Measurements from ENCODE around the gene LDLRAD1. TPM values are rescaled to one million over a fixed set of nuclear protein-coding genes. Genes with fewer than 3 reads are reported as not detected.
A peak's percentile ranks its signal among the peaks of the same experiment; 100 is the strongest.
"Not testable (repeated sequence)": the region's sequence is repeated elsewhere in the genome, so short reads cannot be mapped to it uniquely, and the experiment has no call there.

LDLRAD1 gene
- total RNA-seq, 1 experiment from 2014 or later, result not detected

DNA sequence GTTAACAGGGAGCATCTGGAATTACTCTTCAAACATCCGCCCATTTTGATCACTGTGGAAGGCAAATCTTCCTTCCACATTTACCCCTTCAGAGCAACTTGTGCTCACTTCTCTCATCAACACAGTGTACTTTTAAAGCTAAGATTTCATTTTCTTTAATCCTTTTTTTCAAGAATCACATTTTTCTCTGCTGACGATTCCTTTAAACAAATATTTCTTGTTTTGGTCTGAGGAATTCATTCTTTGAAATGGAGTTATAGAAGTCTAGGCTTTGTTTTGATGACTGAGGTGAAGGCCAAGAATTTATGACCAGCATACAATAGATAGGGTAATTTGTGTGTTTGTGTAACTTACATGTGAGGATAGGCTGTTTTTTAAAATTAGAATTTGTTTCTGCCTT, 46.3 kb downstream of the LDLRAD1 start:
- in situ Hi-C loops (cut with HindIII; ENCODE audit: low pct_unique_long_range_greater_than_20kb, low sequenced_read_pairs), result no loop called here
- DNase-seq (ENCODE audit: low read depth, low spot score), result no peak

DNA sequence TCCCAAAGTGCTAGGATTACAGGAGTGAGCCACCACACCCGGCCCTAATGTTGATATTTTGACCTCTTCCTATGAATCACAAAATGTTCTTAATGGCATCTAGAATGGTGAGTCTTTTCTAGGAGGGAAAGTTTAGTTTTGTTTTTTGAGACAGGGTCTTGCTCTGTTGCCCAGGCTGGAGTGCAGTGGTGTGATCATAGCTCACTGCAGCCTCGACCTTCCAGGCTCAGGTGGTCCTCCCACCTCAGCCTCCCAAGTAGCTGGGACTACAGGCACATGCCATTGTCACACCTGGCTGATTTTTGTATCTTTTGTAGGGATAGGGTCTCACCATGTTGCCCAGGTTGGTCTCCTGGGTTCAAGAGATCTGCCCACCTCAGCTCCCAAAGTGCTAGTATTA, 48.7 kb downstream of the LDLRAD1 start:
- in situ Hi-C loops (cut with HindIII; ENCODE audit: low pct_unique_long_range_greater_than_20kb, low sequenced_read_pairs); DNase-seq (ENCODE audit: low read depth, low spot score): not testable (repeated sequence)

DNA sequence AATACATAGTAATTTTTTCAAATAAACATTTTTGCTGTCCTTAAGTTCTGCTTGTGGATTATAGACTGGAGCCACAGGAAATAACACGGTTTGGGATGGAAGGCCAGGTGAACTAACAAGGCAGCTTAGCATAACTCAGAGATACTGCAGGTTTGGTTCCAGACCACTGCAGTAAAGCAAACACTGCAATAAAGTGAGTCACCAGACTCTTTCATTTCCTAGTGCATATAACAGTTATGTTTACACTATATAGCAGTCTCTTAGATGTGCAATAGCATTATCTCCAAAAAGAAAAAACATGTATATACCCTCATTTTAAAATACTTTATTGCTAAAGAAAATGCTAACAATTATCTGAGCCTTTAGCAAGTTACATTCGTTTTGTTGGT, 49.9 kb downstream of the LDLRAD1 start:
- in situ Hi-C loops (cut with HindIII; ENCODE audit: low pct_unique_long_range_greater_than_20kb, low sequenced_read_pairs), result no loop called here
- no peak for DNase-seq (ENCODE audit: low read depth, low spot score)

GRCh38 chr1:53967409-53968124, 50.4 kb downstream of the LDLRAD1 start:
- peak; percentile 22 for DNase-seq (ENCODE audit: low read depth, low spot score)
- in situ Hi-C loops (cut with HindIII; ENCODE audit: low pct_unique_long_range_greater_than_20kb, low sequenced_read_pairs), result no loop called here

DNA sequence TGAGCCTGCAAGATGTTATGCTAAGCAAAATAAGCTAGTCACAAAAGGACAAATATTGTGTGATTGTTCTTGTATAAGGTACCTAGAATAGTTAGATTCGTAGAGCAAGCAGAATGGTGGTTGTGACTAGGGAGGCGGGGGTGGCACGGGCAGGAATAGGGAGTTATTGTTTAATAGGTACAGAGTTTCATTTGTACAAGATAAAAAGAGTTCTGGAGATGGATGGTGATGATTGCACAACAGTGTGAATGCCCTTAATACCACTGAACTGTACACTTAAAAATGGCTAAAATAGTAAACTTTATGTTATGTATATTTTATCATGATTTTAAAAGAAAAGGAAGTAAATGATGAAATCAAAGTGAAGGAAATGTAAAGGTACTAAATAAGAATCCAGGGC, 51.2 kb downstream of the LDLRAD1 start:
- in situ Hi-C loops (cut with HindIII; ENCODE audit: low pct_unique_long_range_greater_than_20kb, low sequenced_read_pairs), result no loop called here
- DNase-seq (ENCODE audit: low read depth, low spot score), result no peak

- in situ Hi-C loops (cut with HindIII; ENCODE audit: low pct_unique_long_range_greater_than_20kb, low sequenced_read_pairs), result no loop called here
- DNase-seq (ENCODE audit: low read depth, low spot score), result no peak
These were observed 53.9 kb downstream of the LDLRAD1 start for GRCh38 chr1:53964109-53964508.

DNA sequence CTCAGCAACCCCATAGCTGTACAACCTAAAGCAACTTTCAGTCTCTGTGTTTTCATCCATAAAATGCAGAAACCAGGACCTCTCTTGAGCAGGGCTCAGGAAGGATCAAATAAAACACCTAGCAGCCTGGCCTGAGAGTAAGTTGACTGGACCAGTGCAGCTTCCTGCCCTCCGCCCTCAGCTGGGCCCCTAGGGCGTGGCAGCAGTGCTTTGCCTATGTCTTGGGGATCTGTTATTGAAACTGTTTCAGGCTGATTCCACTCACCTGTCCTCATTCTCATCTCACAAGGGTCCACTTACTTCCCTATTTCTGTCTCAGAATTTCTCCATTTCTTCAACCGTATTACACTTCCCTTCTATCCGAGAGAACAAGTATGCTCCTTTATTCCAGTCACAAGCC, 54.5 kb downstream of the LDLRAD1 start:
- in situ Hi-C loops (cut with HindIII; ENCODE audit: low pct_unique_long_range_greater_than_20kb, low sequenced_read_pairs), result no loop called here
- DNase-seq (ENCODE audit: low read depth, low spot score), result no peak

- in situ Hi-C loops (cut with HindIII; ENCODE audit: low pct_unique_long_range_greater_than_20kb, low sequenced_read_pairs), result no loop called here
- no peak for DNase-seq (ENCODE audit: low read depth, low spot score)
These were observed 55.6 kb downstream of the LDLRAD1 start for GRCh38 chr1:53962395-53962794.

DNA sequence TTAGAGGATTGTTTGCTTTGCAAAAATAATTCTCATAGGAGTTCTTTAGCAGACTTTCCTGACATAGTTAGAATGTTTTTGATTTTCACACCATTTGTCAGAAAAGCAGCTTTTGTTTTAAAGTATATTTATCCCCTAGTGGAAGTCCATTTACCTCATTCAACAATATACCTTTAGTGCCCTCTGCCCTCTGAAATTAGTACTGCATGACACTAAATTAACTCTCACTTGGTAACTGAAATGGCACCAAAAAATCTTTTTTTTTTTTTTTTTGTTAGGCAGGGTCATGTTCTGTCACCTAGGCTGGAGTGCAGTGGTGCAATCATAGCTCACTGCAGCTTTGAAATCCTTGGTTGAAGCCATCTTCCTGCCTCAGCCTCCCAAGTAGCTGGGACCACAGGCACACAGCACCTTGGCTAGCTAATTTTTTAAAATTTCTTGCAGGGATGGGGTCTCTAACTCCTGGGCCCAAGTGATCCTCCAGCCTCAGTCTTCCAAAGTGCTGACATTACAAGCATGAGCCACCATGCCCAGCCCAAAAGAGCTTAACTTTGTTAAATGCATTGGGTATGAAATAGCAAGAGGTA, 58.2 kb downstream of the LDLRAD1 start:
- DNase-seq (ENCODE audit: low read depth, low spot score), result peak; percentile 51
- in situ Hi-C loops (cut with HindIII; ENCODE audit: low pct_unique_long_range_greater_than_20kb, low sequenced_read_pairs), result no loop called here

Other genes starting within 250 kb of the LDLRAD1 start
- gene NDC1, start 179.9 kb downstream of the LDLRAD1 start, total RNA-seq (2014; rRNA removed; shearing (Covaris generic)), result 40.8 and 42.7 TPM in 2 replicates
- 37.5 and 41.8 TPM in 2 replicates for gene YIPF1, start 128.4 kb downstream of the LDLRAD1 start, total RNA-seq (2014; rRNA removed; shearing (Covaris generic))
- not detected in 2 replicates for gene DIO1, start 124.0 kb downstream of the LDLRAD1 start, total RNA-seq (2014; rRNA removed; shearing (Covaris generic))
- 31.2 and 33.1 TPM in 2 replicates for gene IFT25, start 72.5 kb downstream of the LDLRAD1 start, total RNA-seq (2014; rRNA removed; shearing (Covaris generic))
- 20.4 and 21.5 TPM in 2 replicates for gene LRRC42, start 71.8 kb downstream of the LDLRAD1 start, total RNA-seq (2014; rRNA removed; shearing (Covaris generic))
- 535 and 546 TPM in 2 replicates for gene TMEM59, start 35.0 kb upstream of the LDLRAD1 start, total RNA-seq (2014; rRNA removed; shearing (Covaris generic))
- 2.7 and 3.9 TPM in 2 replicates for gene TCEANC2, start 35.4 kb upstream of the LDLRAD1 start, total RNA-seq (2014; rRNA removed; shearing (Covaris generic))
- gene CDCP2, start 134.8 kb upstream of the LDLRAD1 start, total RNA-seq (2014; rRNA removed; shearing (Covaris generic)), result not detected in 2 replicates
- gene CYB5RL, start 181.8 kb upstream of the LDLRAD1 start, total RNA-seq (2014; rRNA removed; shearing (Covaris generic)), result 4.5 and 5.0 TPM in 2 replicates
- 103 and 118 TPM in 2 replicates for gene MRPL37, start 182.0 kb upstream of the LDLRAD1 start, total RNA-seq (2014; rRNA removed; shearing (Covaris generic))